Activated T-cell treated with anti-CD3 and anti-CD28 coated beads, Interleukin-2, amount 50 U/mL, for 48 hours (primary cell): ENCODE measurements around the gene ZNF177.
"Not testable (repeated sequence)": the region's sequence is repeated elsewhere in the genome, so short reads cannot be mapped to it uniquely, and the experiment has no call there.

Experiments used
- DNase-seq, 2 experiments: peaks; one replicate each; pipeline ENCODE4 v3.0.0-alpha.2; 2020

Gene ZNF177

DNA sequence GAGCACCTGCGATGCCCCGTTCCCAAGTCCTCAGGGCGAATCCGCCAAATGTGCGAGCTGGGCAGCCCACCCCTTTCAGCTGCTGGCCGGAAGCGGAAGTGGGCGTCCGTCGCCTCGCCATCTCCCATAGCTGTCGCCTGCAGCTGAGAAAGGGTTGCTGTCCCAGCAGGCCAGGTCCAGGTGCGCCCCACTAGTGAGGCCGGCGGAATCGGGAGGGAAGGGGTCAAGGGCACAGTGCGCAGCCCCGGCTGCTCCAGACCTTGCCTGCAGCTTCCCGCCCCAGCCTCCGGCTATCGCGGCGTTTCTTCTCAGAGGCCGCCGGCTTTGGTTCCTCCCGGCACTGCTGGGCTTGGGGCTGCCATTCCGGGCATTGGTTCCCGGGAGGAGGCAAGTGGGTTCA is at the start of gene ZNF177:
Gene ZNF177, plus strand, starts transcription at position 109 of the 400 bp plus-strand sequence. CDS start 15,299 bp downstream, outside the sequence.
- DNase-seq, result peak in 1 of 2 experiments; percentile 16

DNA sequence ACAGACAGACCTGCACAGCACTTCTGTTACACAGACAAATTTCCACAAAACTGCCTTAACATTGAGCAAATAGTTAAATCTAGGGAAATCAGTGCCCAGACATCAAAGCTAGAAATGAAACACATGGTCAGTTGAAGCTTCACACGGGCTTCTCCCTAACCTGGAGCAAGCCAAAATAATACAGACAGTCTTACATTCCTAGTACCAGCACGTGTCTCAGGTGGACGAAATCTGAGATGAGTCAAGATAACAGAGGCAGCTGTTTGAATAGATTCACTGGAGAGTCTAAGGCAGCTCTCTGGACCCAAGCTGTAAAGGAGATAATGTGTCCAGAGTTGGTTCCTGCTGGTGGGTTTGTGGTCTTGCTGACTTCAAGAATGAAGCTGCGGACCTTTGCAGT is 49.1 kb upstream of the ZNF177 start:
- DNase-seq, result no peak

DNA sequence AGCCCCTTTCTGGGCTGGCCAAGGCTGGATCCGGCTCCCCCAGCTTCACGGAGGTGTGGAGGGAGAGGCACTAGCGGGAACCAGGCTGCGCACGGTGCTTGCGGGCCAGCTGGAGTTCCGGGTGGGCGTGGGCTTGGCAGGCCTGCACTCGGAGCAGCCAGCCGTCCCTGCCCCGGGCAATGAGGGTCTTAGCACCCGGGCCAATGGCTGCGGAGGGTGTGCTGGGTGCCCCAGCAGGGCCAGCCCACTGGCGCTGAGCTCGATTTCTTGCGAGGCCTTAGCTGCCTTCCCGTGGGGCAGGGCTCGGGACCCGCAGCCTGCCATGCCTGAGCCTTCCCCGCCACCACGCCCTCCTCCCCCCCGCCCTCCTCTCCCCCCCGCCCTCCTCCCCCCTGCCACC is 41.5 kb upstream of the ZNF177 start:
- no peak for DNase-seq

DNA sequence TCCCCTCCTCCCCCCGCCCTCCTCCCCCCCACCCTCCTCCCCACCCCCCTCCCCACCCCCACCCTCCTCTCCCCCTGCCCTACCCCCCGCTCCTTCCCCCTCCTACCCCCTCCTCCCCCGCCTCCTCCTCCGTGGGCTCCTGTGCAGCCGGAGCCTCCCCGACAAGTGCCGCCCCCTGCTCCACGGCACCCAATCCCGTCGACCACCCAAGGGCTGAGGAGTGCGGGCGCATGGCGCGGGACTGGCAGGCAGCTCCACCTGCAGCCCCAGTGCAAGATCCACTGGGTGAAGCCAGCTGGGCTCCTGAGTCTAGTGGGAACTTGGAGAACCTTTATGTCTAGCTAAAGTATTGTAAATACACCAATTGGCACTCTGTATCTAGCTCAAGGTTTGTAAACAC is 41.1 kb upstream of the ZNF177 start:
- DNase-seq, result not testable (repeated sequence)

GRCh38 chr19:9322201-9322600 is 40.6 kb upstream of the ZNF177 start:
- not testable (repeated sequence) for DNase-seq

- DNase-seq, result no peak
Measured at GRCh38 chr19:9323557-9323918, 39.3 kb upstream of the ZNF177 start.

GRCh38 chr19:9323919-9324583 is 38.8 kb upstream of the ZNF177 start, which contains the start of gene ZNF559:
TSS of gene ZNF559 (plus strand) at chr19:9324179. CDS start at chr19:9338550, 14,371 bp downstream.
- DNase-seq, result peak; percentile 97 to 98

DNA sequence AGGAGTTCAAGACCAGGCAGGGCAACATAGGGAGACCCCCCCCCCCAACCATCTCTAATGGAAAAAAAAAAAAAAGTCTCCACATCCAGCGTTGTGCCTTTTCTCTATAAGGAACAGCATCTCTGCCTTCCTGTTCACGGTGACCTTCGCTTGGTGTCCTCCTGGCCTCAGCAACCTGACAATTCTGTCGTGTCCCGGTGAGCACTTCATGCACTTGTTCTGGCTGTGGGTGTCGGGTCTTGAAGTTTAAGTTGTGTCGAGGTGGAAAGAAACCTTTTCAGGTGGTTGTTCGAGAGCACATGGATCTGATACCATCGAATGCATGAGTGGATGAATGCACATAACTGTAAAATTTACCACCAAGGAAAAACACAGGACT is 38.2 kb upstream of the ZNF177 start:
- no peak for DNase-seq

DNA sequence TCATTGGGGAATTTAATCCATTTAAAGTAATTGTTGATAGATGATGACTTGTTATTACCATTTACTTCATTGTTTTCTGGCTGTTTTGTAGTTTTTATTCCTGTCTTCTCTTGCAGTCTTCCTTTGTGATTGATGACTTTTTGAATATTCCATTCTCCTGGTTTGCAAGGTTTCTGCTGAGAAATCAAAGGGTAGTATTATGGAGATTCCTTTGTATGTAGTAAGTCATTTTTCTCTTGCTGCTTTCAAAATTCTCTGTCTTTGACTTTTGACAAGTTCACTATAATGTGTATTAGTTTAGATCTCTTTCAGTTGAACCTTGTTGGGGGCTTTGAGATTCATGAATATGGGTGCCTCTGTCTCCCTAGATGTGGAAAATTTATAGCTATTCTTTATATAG is 32.8 kb upstream of the ZNF177 start:
- no peak for DNase-seq

GRCh38 chr19:9342610-9343304 is 20.1 kb upstream of the ZNF177 start:
- DNase-seq, result no peak

- no peak for DNase-seq
Measured at GRCh38 chr19:9345005-9345404, 17.8 kb upstream of the ZNF177 start.

DNA sequence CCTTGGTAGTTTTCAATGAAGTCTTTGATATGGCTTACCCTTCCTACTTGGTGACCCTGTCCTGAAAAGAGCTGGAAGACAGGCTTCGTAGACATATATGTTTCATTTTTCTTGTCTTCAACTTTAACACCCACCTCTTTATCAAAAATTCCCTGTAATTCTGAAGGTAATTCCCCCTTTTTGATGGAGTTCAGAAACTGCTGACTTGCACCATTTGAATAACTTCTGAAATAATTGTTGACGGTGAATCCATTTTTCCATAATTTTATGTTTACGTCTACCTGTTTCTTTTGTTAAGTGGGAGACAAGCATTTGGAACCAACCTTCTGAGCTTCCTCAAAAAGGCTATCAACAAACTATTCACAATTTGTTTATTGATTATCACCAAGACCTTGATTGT is 14.6 kb upstream of the ZNF177 start:
- no peak for DNase-seq

DNA sequence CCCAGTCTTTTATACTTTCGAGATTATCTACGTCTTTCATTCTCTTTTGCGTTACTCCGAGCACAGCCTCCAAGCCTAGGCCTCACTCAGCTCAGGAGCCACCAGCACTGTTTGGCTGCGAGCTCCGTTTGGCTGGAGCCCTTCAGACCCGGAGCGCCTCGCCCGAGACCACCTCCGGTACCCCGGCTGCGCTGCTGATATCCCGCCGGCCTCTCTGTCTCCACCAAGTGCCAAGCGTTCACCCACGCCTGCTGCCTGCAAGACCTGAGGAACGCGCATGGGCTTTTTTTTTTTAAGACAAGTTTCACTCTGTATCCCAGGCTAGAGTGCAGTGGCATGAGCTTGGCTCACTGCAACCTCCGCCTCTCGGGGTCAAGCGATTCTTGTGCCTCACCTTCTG is 14.1 kb upstream of the ZNF177 start:
- no peak for DNase-seq

DNA sequence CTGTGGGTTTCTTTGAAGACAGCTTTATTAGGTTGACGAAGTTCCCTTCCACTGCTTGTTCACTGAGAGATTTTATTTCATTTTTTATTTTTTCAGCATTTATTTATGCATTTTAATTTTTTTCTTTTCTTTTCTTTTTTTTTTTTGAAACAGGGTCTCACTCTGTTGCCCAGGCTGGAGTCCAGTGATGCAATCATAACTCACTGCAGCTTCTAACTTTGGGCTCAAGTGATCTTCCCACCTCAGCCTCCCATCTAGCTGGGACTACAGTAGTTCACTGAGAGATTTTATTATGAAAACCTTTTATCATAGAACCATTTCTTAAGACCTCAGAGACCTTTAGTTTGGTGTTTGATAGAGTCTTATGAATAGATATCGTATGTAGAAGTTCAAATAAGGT is 10.3 kb upstream of the ZNF177 start:
- no peak for DNase-seq

- DNase-seq, result no peak
Measured at GRCh38 chr19:9353011-9353410, 9.8 kb upstream of the ZNF177 start.

GRCh38 chr19:9354651-9355050 is 8.2 kb upstream of the ZNF177 start:
- no peak for DNase-seq

DNA sequence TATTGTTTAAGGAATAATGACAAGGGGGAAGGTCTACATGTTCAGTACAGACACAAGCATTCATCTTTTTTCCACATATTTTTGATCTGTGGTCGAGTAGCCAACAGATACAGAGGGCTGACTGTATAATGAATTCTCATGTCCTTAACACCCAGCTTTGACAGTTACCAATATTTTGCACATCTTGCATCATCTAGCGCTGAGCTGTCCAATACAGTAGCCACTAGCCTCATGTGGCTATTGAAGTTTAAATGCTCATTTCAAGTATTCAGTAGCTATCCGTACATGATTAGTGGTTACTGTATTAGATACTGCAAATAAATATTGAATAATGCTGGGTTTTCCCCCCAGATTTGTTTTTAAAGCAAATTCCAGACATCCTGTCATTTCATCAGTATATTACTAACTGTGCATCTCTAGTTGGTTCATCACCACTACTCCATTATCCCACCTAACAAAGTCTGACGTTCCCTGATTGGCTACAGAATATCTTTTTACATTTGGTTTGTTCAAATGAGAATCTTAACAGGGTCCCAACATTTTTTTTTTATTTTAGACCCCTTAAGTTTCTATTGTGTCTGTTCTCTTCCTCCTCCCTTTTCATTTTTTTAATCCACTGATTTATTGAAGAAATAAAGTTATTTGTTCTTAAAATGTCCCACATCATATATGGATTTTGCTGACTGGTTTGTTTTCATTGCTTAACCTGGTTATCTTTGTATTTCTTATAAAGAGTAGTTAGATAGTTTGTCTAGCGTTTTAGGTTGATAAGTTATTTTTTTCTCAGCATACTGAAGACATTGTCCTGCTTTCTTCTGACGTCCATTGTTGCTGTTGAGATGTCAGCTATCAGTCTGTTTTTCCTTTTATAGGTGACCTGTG is 8.2 kb downstream of the ZNF177 start:
- no peak for DNase-seq

DNA sequence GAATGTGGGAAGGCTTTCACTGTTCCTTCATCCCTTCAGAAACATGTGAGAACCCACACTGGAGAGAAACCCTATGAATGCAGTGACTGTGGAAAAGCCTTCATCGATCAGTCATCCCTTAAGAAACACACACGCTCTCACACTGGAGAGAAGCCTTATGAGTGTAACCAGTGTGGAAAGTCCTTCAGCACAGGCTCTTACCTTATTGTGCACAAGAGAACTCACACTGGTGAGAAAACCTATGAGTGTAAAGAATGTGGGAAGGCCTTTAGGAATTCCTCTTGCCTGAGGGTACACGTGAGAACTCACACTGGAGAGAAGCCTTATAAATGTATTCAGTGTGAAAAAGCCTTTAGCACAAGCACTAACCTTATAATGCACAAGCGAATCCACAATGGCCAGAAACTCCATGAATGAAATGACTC is 18.6 kb downstream of the ZNF177 start:
- DNase-seq, result no peak

- DNase-seq, result peak; percentile 57 to 63
Measured at GRCh38 chr19:9406798-9407352, 44.1 kb downstream of the ZNF177 start.

GRCh38 chr19:9407827-9408226 is 45.0 kb downstream of the ZNF177 start:
- DNase-seq, result no peak

GRCh38 chr19:9413240-9413954 is 50.6 kb downstream of the ZNF177 start:
- no peak for DNase-seq

DNA sequence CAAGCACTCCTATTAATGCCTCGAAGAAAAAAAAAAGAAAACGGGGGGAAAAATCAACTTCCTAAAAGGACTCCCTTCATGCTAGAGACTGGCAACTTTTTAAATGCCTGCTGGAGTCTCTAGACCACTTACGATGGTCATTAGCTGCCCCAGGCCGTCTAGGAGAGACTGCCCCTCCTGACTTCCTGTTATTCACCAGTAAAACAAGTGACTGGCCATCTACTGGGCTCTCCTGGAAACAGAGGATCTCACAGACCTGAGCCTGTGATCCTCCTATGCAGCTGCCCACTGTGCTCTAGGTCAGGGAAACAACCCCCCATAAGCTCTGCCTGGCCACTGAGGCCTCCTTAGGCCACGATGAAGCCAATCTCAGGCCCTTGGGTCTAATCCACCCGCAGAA is 65.1 kb downstream of the ZNF177 start:
- no peak for DNase-seq

DNA sequence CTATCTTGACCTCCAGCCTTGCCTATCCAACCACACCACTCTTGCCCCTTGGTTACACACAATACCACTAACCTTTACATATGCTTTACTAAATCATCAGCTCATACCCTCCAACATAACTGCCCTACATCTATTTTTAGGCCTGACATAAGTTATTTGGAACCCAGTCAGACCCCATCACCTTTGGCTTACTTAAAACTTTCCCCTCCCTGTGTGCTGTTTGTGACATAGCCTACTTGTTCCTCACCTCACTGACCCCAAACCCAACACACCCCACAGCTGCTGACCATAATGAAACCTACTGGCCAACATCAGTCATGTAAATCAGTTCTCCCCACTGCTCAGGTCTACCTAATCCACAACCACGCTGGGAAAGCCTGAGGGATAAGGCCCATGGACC is 67.6 kb downstream of the ZNF177 start:
- DNase-seq, result no peak
